ENCODE data around the gene PRKAG2.

GRCh38 chr7:151800861-151801260, 76.1 kb downstream of the PRKAG2 start:
- TF ChIP-seq CTCF (IDR thresholded peaks at IDR 0.05): no peak
- no peak for TF ChIP-seq POLR2A (IDR thresholded peaks at IDR 0.05)
- no peak for TF ChIP-seq EP300 (IDR thresholded peaks at IDR 0.05)
